ENCODE results near the gene ZNF148. TPM values are rescaled to one million over a fixed set of nuclear protein-coding genes. Genes with fewer than 3 reads are reported as not detected.

ZNF148 gene
- total RNA-seq, 1 donor from 2014 or later = 45.7 TPM

DNA sequence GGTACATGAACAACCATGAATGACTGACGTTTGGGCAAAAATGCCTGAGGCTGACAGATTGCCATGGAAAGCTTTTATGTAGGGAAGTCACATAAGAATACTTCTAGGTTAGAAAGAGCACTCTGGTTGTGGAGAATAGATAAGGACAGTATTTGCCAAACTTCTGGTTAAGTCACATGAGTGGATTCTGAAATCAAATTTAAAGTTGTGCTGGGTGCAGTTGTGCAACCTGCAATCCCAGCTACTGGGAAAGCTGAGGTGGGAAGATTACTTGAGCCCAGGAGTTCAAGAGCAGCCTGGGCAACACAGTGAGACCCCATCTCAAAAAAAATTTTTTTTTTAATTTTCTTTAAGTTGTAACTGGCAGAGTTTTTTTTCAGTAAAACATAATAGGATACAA is 7.2 kb upstream of the ZNF148 start:
- Histone ChIP-seq H3K4me1 (no peaks in the 10 kb centered on the region), H3K4me3 (no peak overlapping the region), H3K27ac (replicated peaks) (no peak overlapping the region), H3K36me3 (no peaks in the 10 kb centered on the region), H3K27me3 (ENCODE audit: low read depth) (peaks cover 5% of the 10 kb centered on the region), H3K9me3 (replicated peaks) (no peaks in the 10 kb centered on the region)
- intact Hi-C loops (cut with micrococcal nuclease) = no loop called here
- TF ChIP-seq, protein P1, sequence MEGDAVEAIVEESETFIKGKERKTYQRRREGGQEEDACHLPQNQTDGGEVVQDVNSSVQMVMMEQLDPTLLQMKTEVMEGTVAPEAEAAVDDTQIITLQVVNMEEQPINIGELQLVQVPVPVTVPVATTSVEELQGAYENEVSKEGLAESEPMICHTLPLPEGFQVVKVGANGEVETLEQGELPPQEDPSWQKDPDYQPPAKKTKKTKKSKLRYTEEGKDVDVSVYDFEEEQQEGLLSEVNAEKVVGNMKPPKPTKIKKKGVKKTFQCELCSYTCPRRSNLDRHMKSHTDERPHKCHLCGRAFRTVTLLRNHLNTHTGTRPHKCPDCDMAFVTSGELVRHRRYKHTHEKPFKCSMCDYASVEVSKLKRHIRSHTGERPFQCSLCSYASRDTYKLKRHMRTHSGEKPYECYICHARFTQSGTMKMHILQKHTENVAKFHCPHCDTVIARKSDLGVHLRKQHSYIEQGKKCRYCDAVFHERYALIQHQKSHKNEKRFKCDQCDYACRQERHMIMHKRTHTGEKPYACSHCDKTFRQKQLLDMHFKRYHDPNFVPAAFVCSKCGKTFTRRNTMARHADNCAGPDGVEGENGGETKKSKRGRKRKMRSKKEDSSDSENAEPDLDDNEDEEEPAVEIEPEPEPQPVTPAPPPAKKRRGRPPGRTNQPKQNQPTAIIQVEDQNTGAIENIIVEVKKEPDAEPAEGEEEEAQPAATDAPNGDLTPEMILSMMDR (IDR thresholded peaks at IDR 0.05; ENCODE audit: borderline replicate concordance) = no peak
- no peak for DNase-seq

- no peak overlapping the region for H3K4me3 ChIP-seq
- no peaks in the 10 kb centered on the region for H3K9me3 ChIP-seq (replicated peaks)
- intact Hi-C loops (cut with micrococcal nuclease) = no loop called here
- H3K27me3 ChIP-seq (ENCODE audit: low read depth) = peaks cover 5% of the 10 kb centered on the region
- no peaks in the 10 kb centered on the region for H3K4me1 ChIP-seq
- TF ChIP-seq, protein P1 (IDR thresholded peaks at IDR 0.05; ENCODE audit: borderline replicate concordance) = no peak
- H3K36me3 ChIP-seq = no peaks in the 10 kb centered on the region
- H3K27ac ChIP-seq (replicated peaks) = no peak overlapping the region
- DNase-seq = no peak
Observed at GRCh38 chr3:125381743-125382142, 6.6 kb upstream of the ZNF148 start.

DNA sequence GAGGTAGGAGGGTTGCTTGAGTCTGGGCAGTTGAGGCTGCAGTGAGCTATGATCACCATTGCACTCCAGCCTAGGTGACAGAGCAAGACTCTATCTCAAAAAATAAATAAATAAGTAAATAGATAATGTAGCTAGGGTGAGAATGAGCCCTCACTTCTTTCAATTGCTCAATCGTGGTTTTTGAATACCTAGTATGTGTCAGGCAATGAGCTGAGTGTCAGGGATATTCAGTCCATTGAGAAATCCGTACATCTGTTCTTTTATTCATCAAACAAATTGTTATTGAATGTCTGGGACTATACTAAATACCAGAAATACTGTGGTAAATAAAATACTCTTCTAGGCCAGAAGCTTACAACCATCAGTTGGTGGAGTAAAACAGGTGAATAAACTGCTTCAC is 6.2 kb upstream of the ZNF148 start:
- Histone ChIP-seq H3K9me3 (replicated peaks) (no peaks in the 10 kb centered on the region), H3K4me1 (peaks cover 4% of the 10 kb centered on the region), H3K36me3 (no peaks in the 10 kb centered on the region), H3K27me3 (ENCODE audit: low read depth) (peaks cover 5% of the 10 kb centered on the region), H3K4me3 (no peak overlapping the region), H3K27ac (replicated peaks) (no peak overlapping the region)
- TF ChIP-seq, protein P1 (IDR thresholded peaks at IDR 0.05; ENCODE audit: borderline replicate concordance) = no peak
- intact Hi-C loops (cut with micrococcal nuclease) = no loop called here
- no peak for DNase-seq

DNA sequence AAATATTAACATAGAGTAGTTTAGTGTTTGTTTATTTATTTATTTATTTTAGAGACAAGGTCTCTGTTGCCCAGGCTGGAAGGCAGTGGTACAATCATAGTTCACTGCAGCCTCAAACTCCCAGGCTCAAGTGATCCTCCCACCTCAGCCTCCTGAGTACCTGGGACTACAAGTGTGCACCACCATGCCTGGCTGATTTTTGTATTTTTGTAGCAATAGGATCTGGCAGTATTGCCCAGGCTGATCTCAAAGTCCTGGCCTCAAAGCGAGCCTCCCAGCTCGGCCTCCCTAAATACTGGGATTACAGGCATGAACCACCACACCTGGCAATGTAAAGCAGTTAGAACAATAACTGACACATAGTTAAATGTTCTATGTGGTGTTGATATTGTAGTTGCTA is 4.4 kb upstream of the ZNF148 start:
- DNase-seq = no peak
- intact Hi-C loops (cut with micrococcal nuclease) = no loop called here

DNA sequence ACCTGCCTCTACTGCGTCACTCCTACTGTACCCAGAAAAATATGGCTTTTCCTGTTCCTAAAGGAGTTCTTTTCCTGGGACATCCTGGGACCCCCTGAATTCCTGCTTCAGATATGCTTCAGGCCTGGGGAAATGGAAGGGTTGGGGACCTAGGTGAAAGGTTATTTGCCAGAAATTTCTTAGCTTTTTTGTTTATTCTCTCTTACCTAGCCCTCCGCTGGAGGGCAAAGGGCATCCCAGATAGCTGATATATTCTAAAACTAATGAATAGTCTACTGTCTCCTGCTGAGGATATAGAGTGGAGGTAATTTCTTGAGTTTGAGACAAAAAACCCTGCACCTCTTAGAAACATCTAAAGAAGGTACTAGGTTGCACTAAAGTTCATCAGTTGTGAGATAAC is 3.6 kb upstream of the ZNF148 start:
- Histone ChIP-seq H3K36me3 (no peaks in the 10 kb centered on the region), H3K9me3 (replicated peaks) (no peaks in the 10 kb centered on the region), H3K4me3 (no peak overlapping the region), H3K27me3 (ENCODE audit: low read depth) (peaks cover 5% of the 10 kb centered on the region), H3K4me1 (peaks cover 24% of the 10 kb centered on the region), H3K27ac (replicated peaks) (no peak overlapping the region)
- TF ChIP-seq, protein P1 (IDR thresholded peaks at IDR 0.05; ENCODE audit: borderline replicate concordance) = no peak
- intact Hi-C loops (cut with micrococcal nuclease) = no loop called here
- no peak for DNase-seq

More for the DNA sequence above, 4.4 kb upstream of the ZNF148 start:
- H3K4me1 ChIP-seq = peaks cover 17% of the 10 kb centered on the region
- no peak overlapping the region for H3K27ac ChIP-seq (replicated peaks)
- TF ChIP-seq, protein P1 (IDR thresholded peaks at IDR 0.05; ENCODE audit: borderline replicate concordance) = no peak
- peaks cover 5% of the 10 kb centered on the region for H3K27me3 ChIP-seq (ENCODE audit: low read depth)
- H3K36me3 ChIP-seq = no peaks in the 10 kb centered on the region
- H3K9me3 ChIP-seq (replicated peaks) = no peaks in the 10 kb centered on the region
- H3K4me3 ChIP-seq = no peak overlapping the region
